Measurements from ENCODE around the gene CBX1. TPM values are rescaled to one million over a fixed set of nuclear protein-coding genes. Genes with fewer than 3 reads are reported as not detected.

Gene CBX1
- total RNA-seq, 1 experiment from 2014 or later, result 157 TPM

GRCh38 chr17:48027322-48027981, 73.8 kb downstream of the CBX1 start:
- intact Hi-C loops (cut with micrococcal nuclease; ENCODE audit: unreplicated experiment), result loop anchor here (2.0 to 10.0 kb wide), 2 partner anchors 103 to 587 kb away; partner anchors contain the start of genes HOXB7 and HOXB8

More at GRCh38 chr17:48027322-48027981, 73.8 kb downstream of the CBX1 start:
- H3K4me1 ChIP-seq (ENCODE audit: control insufficient read depth, insufficient read depth, low read length), result peaks cover 30% of the 10 kb centered on the region
- POLR2A ChIA-PET, result interaction anchor here (0.6 kb wide), 1 partner anchor 1212 kb away, joined by 5 read pairs; no protein-coding TSS in a partner anchor
- no peak for ATAC-seq
- H3K27me3 ChIP-seq (ENCODE audit: control insufficient read depth, insufficient read depth, low read length), result no peaks in the 10 kb centered on the region
- CTCF ChIA-PET, result interaction anchor here (0.6 to 1.3 kb wide), 10 partner anchors 7 to 552 kb away, joined by 3 to 10 read pairs (median 3); partner anchors contain the start of gene NFE2L1
- no peak overlapping the region for H3K4me3 ChIP-seq (ENCODE audit: low read depth in 2 of 2, low read length in 2 of 2)
- no peaks in the 10 kb centered on the region for H3K36me3 ChIP-seq (ENCODE audit: control insufficient read depth, insufficient read depth, low read length)
- no peak overlapping the region for H3K27ac ChIP-seq (ENCODE audit: low read length)
- TF ChIP-seq CTCF (IDR thresholded peaks at IDR 0.05), result no peak
- TF ChIP-seq TCF7L2 (IDR thresholded peaks at IDR 0.05; ENCODE audit: low read depth, low read length), result no peak
- no peak for TF ChIP-seq REST (IDR thresholded peaks at IDR 0.05; ENCODE audit: insufficient read depth in 1 of 2, low read depth in 2 of 2, low read length in 1 of 2)
- TF ChIP-seq POLR2AphosphoS5 (IDR thresholded peaks at IDR 0.05; ENCODE audit: low read depth, low read length), result no peak
- no peak for TF ChIP-seq SIN3A (IDR thresholded peaks at IDR 0.05; ENCODE audit: borderline replicate concordance, insufficient read depth, low read depth, low read length)
- in situ Hi-C loops (cut with HindIII; ENCODE audit: low pct_unique_long_range_greater_than_20kb, low sequenced_read_pairs), result no loop called here
- no TSS peak for BruUV-seq (replicated peaks)
- DNase-seq (ENCODE audit: low read depth, low spot score), result no peak
- no peaks in the 10 kb centered on the region for H3K9me3 ChIP-seq (ENCODE audit: control insufficient read depth, insufficient read depth, low read depth, low read length)
